GM19467 (cell line): ENCODE measurements around the gene ZNF280C.

ENCODE experiments used
- ATAC-seq: cut with Tn5 transposase; IDR thresholded peaks from one replicate; pipeline ENCODE4 v1.9.1; 2021; ENCODE audit warnings: mild to moderate bottlenecking, moderate library complexity; ENCODE audit not compliant: unreplicated experiment

ZNF280C gene

DNA sequence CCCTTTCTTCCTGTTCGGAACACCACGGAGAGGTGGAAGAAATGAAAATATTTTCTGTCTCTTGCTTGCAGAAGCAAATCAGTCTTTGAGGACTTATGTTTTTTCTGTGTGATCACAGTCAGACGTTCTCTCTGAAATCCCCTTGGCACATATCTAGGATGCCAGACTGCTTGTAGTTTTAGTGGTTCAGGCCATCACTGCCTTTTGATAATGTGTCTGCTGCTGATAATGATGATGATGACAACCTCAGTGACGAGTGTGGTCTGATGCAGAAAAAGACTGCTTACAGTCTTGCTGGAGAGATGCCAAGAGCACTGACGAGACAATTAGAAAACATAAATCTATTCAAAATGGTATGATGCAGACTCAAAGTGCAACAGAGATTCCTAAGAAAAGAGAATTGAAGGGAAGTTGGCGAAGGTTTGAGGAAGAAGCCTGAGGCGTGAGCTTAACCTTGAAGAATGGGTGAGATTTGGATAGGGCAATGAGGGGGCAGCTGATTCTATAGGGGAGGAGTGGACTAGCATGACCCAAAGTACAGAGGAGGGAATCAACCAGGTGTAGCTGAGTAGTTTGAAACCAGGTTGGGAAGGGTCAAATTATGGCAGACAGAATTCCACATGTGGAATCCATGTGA is 89.0 kb downstream of the ZNF280C start:
- no peak for ATAC-seq

DNA sequence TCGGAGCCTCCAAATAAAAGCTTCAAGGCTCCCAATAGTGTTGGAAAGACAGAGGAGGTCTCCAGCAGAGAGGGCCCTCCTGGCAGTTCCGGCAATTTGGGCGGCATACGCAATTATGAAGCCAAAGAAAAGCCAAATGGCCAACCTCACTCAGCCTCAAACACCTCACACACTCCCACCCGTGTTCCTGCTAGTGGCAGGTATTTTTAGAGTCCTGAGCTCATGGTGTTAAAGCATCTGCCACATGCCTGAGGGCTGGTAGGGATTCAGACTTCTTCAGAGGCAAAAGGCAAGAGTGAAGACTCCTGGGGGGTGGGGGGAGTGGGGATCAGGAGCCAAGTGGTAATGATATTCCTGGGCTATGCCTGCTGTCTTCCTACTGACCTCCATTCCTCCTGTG is 89.5 kb downstream of the ZNF280C start:
- no peak for ATAC-seq

DNA sequence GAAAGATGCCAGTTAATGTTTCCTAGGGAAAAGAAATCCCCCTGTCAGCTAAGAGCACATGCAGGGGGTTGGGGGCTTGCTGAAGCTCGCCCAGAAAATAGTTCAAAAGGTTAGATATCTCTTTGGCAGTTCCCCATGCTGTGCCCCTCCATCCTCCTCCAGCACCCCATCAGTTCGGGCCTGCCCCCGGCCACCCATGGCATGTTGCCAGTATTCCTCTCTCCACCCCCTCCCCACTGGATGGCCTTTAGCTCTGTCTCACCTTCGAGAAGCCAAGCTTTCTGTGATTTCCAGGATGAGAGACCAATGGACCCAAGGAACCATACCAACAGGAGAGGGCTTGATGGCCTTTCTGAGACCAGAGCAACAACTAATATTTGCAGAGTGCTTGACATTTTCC is 91.8 kb downstream of the ZNF280C start:
- ATAC-seq, result no peak

DNA sequence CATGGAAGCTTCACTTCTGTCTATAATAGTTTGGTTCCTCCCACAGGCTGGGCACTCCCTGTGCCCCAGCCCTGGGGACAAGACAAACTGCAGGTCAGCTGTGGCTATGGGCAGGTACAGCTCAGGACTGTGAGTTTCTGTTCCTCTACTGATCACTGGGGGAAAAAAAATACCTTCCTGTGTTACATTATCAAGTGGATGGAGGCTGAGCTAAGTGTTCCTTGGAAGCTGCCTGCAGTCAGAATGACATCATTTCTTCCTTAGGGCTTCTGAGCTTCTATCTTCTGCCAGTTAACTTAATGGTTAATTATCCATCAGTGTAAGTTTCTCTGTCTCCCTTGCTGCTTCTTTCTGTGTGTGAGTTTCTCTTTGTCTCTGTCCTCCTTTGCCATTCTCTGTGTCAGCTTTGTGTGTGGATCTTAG is 92.3 kb downstream of the ZNF280C start:
- ATAC-seq, result peak; percentile 74

DNA sequence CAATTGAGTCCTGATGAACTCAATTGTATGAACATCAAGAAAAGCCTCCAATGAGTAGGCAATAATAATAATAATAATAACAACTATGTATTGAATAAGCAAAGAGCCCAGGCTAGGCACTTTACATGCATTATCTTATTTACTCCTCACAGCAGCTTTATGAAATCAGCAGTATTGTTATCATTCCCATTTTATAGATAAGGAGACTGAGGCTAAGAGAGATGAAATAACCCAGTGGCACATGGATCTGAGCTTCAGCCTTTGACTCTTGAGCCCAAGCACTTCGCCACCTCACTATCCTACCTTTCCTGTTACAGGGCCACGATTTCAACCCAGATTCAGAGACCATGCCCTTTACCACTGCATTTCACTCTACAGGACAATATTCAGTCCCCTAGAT is 93.8 kb downstream of the ZNF280C start:
- ATAC-seq, result no peak

DNA sequence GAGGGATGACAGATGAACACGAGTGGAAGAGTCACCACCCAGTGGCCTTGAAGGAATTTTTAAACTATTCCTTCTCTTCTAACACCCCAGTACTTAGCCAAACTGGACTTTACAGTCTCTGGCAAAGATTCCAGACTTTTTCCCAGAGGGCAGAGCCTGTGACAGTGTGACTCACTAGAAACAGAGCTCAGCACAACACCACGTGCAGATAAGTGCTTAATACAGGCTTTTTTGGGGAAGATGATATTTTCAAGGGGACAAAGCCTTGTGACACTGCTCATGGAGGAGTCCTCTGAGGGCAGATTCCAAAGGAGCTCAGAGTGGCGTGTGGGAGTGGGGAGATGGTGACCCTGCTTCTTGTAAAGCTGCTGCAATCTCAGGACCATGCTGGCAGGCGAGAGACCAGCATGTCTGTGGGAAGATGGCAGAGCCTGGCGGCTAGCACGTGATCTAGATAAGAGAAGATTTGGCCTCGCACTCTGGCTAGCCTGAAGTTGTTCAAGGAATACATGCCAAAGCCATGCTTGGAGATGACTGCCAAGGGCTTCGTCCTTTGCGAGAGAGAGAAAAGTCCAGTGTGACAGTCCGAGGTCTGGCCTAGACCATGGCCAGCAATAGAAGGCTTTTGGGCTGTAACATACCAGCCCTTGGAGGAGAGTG is 94.5 kb downstream of the ZNF280C start:
- ATAC-seq, result no peak

DNA sequence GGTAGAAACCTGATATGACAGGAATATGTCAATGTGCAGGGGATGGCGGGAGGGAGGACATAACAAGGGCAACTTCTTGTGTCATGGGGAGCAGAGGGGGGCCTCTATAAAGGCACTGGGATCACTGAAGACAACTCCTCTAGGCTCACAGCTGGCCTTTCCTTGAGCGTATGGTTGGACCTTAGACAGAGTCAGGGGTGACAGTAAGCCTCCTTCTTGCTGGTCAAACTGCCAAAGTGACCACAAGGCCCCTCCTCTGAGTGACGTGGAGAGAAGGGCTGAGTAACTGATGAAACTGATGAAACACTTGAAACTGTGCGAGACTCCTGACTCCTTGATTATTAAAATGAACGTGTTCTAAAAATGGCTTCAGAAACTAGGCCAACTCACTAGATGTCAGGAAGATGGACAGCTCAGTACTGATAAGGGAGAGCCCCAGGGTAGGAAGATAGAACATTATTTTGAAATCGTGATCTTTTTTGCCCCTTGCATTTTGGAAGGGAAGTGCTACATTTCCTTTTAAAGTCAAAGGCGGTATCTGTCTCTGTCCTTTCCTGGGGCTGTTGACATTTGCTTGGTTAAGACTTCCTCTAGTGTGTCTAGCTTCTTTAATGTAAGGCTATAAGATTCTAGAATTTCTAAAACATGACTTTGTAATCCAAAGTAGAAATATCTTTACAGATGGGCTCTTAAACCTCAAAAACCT is 95.4 kb downstream of the ZNF280C start:
- peak; percentile 37 for ATAC-seq

DNA sequence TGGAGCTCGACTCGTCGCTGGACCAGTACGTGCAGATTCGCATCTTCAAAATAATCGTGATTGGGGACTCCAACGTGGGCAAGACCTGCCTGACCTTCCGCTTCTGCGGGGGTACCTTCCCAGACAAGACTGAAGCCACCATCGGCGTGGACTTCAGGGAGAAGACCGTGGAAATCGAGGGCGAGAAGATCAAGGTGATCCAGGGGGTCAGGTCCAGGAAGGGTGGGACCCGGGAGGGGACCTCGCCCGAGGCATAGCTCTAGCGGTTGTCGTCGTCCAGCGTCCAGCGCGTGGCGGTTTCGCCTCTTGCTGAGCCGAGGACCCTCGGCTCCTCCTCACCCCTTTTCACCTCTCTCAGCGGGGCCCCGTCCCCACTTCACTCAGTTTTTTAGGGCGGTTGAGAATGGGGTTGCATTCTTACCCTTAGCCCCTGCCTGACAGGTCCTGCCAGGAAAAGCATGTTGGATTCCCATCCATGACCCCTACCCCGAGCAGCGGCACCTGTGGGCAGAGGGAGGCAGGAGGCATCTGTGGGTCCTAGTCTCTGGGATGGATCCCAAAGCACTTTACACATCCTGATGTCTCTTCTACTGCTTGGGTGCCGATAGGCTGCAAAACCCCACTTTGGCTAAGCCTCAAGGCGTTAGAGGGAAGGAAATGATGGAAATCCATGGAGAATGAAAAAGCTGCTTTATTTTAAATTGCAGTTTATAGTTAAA is 96.4 kb downstream of the ZNF280C start:
- ATAC-seq, result no peak

DNA sequence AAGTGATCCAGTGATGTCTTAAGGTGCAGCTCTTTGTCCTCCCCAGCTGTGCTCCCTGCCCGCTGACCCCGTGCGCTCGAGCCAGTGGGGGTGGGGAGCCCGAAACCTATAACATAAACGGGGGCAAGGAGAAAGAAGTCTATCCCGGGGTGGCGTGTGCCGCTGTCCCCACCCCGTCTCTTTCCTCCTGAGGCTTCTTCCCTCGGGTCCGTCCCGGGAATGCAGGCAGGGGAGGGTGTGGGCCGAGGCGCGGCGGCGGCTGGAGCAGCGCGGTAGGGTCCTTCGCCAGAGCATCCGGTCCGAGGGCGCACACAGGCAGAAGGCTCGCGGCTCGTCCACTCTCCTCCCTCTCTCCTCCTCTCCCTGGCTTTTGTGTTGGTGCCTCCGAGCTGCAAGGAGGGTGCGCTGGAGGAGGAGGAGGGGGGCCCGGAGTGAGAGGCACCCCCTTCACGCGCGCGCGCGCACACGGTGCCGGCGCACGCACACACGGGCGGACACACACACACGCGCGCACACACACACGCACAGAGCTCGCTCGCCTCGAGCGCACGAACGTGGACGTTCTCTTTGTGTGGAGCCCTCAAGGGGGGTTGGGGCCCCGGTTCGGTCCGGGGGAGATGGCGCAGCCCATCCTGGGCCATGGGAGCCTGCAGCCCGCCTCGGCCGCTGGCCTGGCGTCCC is 97.1 kb downstream of the ZNF280C start, which contains the start of gene RAB33A:
Gene RAB33A, plus strand, starts transcription at position 517 of the 681 bp plus-strand sequence. Its CDS starts 101 bp downstream, at position 618.
- no peak for ATAC-seq

DNA sequence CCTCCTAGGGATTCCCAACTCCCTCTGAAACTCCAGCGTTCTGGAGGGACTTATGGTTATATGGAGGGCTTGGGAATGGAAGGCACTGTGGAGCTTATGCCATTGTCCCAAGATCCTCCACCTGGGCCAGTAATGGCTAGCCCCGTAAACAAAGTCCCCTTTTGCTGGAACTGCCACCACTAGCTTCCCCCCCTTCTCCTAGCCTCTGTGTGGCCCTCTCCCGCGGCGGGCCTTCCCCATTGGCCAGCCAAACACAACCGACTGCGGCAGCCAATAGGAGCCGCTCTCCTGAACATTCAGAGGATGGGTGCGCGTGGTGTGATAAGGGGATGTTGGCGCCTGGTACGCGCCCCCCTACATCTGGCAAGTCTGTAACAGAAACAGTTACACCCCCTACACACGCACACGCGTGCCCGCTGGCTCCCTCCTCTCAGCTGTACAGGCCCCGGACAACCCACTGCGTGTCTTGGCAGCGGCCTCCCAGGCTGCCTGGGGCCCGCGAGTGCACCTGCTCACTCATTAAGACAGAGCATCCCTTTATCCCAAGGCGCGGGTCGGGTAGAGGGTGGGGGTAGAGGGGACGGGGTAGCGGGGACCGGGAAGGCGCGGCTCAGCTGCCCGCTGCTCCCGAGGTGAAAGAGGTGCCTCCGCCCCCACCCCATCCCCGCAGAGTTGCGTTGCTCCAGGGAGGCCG is 97.8 kb downstream of the ZNF280C start:
- ATAC-seq, result peak; percentile 62

DNA sequence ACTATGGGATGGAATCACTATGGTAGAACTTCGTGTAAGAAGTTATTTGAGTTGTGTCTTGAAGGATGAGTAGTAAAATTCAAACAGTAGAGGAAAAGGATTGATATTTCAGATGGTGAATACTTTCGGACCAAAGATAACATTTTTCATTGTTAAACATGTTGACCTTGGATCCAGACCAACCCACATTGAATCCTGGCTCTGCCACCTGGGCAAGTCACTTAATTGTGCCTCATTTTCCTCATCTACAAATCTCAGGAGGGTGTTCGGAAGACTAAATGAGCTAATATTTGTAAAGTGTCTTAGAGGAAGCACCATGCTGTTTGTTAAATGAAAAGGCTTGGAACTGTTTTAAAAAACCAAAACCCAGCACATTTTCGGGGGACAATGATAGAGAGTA is 101.7 kb downstream of the ZNF280C start:
- ATAC-seq, result no peak

DNA sequence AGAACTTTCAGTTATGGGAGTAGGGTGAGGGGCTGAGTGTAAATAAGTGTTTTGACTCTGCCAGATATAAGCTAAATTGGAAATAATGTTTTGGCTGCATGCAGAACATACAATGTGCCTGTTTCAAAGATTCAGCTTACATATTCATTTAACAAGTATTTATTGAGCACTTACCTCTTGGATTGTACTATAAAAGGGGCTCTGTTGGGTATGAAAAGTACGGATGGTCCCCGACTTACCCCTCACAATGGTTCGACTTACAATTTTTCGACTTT is 102.3 kb downstream of the ZNF280C start:
- ATAC-seq, result no peak

DNA sequence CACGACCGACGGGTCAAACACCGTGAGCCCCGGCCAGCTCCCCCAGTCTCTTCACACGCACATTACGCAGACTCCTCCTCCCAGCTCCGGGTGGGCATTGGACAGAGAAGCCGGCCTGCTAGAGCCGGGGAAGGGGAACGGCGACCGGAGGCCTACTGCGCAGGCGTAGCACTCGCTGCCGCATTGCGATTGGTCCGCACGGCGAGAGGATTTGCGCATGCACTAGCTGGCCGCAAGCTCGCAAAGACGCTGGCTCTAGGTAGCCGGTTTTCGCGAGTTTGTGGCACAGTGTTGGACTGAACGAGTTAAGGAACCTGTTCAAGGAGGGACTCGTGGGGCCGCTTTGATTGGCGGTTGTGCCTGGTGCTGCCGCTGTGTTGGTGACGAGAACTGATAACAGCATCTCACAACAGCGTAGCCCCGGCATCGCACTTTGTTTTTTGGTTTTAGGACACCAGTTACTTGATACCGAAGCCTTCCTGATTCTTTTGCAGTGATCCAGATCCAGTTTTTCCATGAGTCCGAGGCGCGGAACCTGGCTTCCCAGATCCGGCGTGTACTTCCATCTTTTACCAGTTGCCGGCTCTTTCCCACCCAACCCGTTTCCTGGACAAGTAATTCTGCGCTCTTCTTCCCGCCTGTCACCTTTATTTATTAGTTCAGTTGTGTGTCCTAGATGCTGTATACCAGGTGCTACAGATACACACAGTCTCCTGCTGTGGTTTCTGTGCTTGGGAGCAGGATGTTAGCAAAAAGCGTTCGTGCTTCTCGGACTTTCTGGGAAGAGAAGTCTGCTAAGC is 102.8 kb downstream of the ZNF280C start, which contains the start of gene AIFM1:
Gene AIFM1, minus strand, starts transcription at position 139 of the 800 bp plus-strand sequence. CDS start 185 bp downstream, outside the sequence.
- peak; percentile 85 for ATAC-seq

DNA sequence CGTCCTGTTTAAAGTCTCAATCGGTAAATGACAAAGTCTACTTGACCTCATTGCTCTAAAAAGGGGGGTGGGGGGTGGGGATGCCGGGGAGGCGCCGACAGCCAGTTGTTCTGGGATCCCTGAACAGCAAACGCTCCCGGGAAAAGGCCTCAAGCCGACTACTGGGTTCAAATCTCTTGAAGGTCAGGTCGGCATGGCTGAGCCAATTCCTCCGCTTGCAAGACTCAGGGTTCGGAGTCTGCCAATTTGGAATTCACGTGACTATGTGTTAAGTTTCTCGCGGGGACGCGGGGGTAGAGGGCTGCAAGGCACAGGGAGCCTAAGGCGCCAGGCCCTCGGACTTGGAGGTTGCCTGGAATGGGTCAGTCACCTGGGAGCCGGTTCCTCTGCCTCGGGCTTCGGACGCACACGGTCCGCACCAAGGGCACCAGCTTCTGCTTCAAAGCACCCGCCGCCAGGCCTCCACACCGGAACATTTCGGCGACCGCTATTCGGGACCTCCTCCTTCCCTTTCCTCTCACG is 103.5 kb downstream of the ZNF280C start:
- no peak for ATAC-seq

DNA sequence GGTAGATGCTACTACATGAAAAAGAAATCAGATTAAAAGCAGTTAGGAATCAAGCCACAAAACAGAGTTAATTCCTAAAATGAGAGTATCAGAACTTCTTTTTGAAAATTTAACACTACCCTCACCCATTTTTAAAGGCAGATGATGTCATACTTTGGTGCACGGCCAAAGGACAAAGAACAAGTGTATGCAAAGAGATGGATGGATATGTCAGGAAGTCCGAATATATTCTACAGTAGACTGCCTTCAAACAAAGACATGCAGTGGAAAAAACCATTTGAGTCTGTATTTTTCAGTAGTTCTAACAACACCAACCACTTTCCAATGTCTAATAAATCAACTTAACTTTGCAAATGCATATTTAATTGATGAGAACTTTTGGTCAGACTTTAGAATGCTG is 105.3 kb downstream of the ZNF280C start:
- no peak for ATAC-seq

DNA sequence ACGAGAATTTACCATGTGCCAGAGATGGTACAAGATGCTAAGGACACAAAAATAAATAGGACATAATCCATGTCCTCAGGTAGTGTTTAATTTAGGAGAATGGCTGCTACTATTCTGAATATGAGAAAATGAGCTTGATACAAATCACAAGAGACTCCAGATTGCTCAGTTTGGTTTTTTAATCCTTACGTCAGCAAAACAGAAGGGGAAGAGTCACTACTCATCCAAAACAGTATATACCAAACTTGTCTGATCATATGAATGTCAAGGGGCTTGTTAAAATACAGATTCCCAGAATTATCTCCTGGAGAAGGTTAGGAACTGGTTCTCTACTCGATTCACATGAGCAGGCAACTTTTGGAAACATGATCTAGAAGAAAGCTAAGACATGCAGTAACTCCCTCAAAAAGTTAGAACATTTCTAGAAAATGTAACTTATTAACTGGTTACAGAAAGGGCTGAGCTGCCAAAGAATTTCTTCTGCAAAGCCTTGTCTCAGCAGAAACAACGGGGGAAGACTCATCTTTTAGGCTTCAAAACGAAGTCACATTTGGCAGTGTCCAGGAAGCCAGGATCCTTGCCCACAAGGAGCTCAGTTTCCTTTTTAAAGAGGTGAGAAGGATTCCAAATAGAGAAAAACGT is 106.5 kb downstream of the ZNF280C start:
- ATAC-seq, result no peak

DNA sequence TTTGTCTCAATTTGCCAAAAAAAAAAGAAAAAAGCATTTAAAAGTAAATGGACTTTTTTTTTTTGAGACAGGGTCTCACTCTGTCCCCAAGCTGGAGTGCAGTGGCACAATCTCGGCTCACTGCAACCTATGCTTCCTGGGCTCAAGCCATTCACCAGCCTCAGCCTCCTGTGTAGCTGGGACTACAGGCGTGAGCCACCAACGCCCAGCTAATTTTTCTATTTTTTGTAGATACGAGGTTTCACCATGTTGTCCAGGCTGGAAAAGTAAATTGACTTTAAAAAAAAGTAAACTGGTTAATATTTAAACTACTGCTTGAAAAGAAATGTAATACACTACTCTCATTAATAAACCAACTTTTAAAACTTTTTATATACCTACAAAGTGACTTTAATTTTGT is 108.9 kb downstream of the ZNF280C start:
- ATAC-seq, result no peak

DNA sequence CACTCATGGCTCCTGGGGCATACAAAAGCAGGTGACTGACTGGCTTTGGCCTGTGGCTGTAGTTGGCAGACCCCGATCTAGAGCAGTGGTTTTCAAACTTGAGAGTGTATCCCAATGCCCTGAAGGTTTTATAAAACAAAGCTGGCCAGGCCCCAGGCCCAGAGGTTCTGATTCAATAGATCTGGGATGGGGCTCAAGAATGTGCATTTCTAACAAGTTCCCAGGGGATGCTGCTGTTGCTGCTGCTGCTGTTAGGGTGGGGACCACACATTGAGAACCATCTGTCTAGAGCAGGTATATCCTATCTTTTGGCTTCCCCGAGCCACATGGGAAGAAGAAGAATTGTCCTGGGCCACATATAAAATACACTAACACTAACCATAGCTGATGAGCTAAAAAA is 110.4 kb downstream of the ZNF280C start:
- no peak for ATAC-seq

DNA sequence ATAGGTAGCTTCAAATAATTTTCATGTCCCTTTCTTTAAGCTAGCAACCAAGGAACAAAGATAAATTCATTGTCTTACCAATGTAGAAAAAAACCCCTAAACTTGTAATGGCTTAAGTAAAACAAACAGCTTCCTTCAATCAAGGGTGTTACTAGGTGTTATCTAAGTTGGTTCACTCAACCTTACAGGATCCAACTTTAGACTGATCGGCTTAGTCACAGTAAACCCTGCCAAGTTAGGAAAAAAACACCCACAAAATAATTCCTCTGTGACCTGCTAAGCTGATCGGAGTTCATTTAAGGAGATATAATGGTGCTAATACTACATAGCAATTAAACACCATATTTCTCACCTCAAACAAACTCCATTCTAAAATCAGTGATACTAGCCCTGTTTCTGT is 113.1 kb downstream of the ZNF280C start:
- ATAC-seq, result no peak
